Upper lobe of left lung (tissue), 6 donors: ENCODE measurements around the gene ACTN4. TPM values are rescaled to one million over a fixed set of nuclear protein-coding genes. Genes with fewer than 3 reads are reported as not detected.
A peak's percentile ranks its signal among the peaks of the same experiment; 100 is the strongest.

Source experiments
- ATAC-seq, 2 donors: fragments of 200-7000 bp; cut with Tn5 transposase; one replicate each; pipeline ENCODE4 v1.9.1; 2022; ENCODE audit warnings: mild to moderate bottlenecking in 2 of 2, moderate library complexity in 2 of 2; ENCODE audit not compliant: low FRiP score in 2 of 2
- DNase-seq, 2 donors: peaks; one replicate each; pipeline ENCODE4 v3.0.0-alpha.2; 2019 to 2020
- H3K27ac ChIP-seq, 4 donors: fragments of 200-600 bp; sonication (generic); one replicate each; pipeline ENCODE4 v1.5.1; 2016 to 2019
- H3K27me3 ChIP-seq, 4 donors: fragments of 200-600 bp; sonication (generic); one replicate each; pipeline ENCODE4 v1.5.1; 2017 to 2019
- H3K36me3 ChIP-seq, 4 donors: fragments of 200-600 bp; sonication (generic); one replicate each; pipeline ENCODE4 v1.5.1; 2016 to 2019
- H3K4me1 ChIP-seq, 4 donors: fragments of 200-600 bp; sonication (generic); one replicate each; pipeline ENCODE4 v1.5.1; 2018 to 2019
- H3K4me3 ChIP-seq, 4 donors: fragments of 200-600 bp; sonication (generic); one replicate each; pipeline ENCODE4 v1.5.1; 2017 to 2019; ENCODE audit warnings: mild to moderate bottlenecking in 2 of 4, moderate library complexity in 1 of 4
- H3K9me3 ChIP-seq, 4 donors: fragments of 200-600 bp; sonication (generic); one replicate each; pipeline ENCODE4 v1.5.1; 2018 to 2019
- CTCF ChIP-seq, 6 experiments: fragments of 450-650 bp in 4 of 6; fragments of 200-600 bp in 2 of 6; sonication (generic) in 2 of 6; IDR thresholded peaks; one replicate each; pipeline ENCODE4 v1.5.1; 2016 to 2019; ENCODE audit warnings: antibody characterized with exemption in 6 of 6
- EP300 ChIP-seq, 4 donors: sonication (generic); formaldehyde crosslinking; IDR thresholded peaks; one replicate each; pipeline ENCODE4 v1.5.1; 2017; ENCODE audit warnings: antibody characterized with exemption in 4 of 4, control low read depth in 2 of 4
- POLR2A ChIP-seq, 4 donors: fragments of 450-650 bp; IDR thresholded peaks; one replicate each; pipeline ENCODE4 v1.5.1; 2016 to 2017; ENCODE audit warnings: antibody characterized with exemption in 4 of 4, mild to moderate bottlenecking in 2 of 4
- POLR2AphosphoS5 ChIP-seq, 2 donors: sonication (generic); formaldehyde crosslinking; IDR thresholded peaks; one replicate each; pipeline ENCODE4 v1.5.1; 2017; ENCODE audit warnings: antibody characterized with exemption in 2 of 2
- WGBS, 2 donors: methylation state at CpG; one replicate each; pipeline ENCODE4 v1.1.5; 2017 to 2018; 5-methylcytosine and 5-hydroxymethylcytosine counted together
- total RNA-seq, 6 donors: library from RNA; depleted of rRNA in 4 of 6; stranded (reverse); fragments of >200 nt in 4 of 6; gene quantifications; one replicate each; pipeline versions ENCODE4 v1.1.0 to v1.2.1, GENCODE V29; 2016 to 2021
- donor health status: DM: no; HTN: no; CAD: no; lungs with moderate emphysema.
- donor health status: DM: no; HTN: yes; CAD: no; lungs with severe emphysema.

Gene ACTN4
- total RNA-seq, 6 donors from 2014 or later: 162 to 636 (median 512) TPM

DNA sequence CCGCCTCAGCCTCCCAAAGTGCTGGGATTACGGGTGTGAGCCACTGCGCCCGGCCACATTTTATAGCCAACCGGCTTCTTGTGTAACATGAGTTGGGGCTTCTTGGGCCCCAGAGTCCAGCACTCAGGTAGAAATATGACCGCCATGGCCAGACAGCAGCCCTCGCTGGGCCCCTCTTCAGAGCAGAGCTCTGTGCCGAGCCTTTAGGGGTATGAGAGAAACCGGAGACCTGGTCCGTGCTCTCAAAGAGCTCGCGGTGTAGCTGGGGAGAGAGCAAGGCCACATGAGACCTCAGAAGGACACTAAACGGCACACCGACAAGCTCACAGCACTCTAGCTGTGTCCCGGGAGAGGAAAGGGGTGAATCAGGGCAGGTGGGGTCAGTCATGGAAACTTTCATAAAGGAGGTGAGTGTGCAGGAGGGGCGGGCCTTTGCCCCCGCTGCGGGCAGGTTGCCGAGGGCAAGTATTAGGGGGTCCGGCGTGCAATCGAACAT is 15.8 kb downstream of the ACTN4 start:
- H3K27ac ChIP-seq: peak overlapping the region; percentile 87 to 97 (median 94)
- peaks cover 96 to 100% (median 98%) of the 10 kb centered on the region in 4 donors for H3K4me1 ChIP-seq
- DNase-seq (no peak), ATAC-seq (no peak)
- 74 to 77% methylated on average over 16 to 20 of the region's 22 CpGs for WGBS, 2 donors
- TF ChIP-seq POLR2AphosphoS5 (IDR thresholded peaks at IDR 0.05): no peak
- TF ChIP-seq CTCF (IDR thresholded peaks at IDR 0.05): no peak
- TF ChIP-seq POLR2A (IDR thresholded peaks at IDR 0.05): no peak
- TF ChIP-seq EP300 (IDR thresholded peaks at IDR 0.05): no peak
- no peaks in the 10 kb centered on the region for H3K27me3 ChIP-seq
- H3K9me3 ChIP-seq: no peaks in the 10 kb centered on the region
- no peak overlapping the region for H3K4me3 ChIP-seq
- H3K36me3 ChIP-seq: peaks cover 0 to 9% (median 0%) of the 10 kb centered on the region in 4 donors

GRCh38 chr19:38663957-38664502 is 16.6 kb downstream of the ACTN4 start:
- 29 to 43% methylated on average over 8 to 19 of the region's 19 CpGs for WGBS, 2 donors
- ATAC-seq (peak in 1 of 2 donors; percentile 9), DNase-seq (peak; percentile 57 to 70)
- H3K9me3 ChIP-seq: no peaks in the 10 kb centered on the region
- H3K27ac ChIP-seq: peak overlapping the region; percentile 87 to 97 (median 94)
- peaks cover 0 to 9% (median 0%) of the 10 kb centered on the region in 4 donors for H3K36me3 ChIP-seq
- TF ChIP-seq CTCF (IDR thresholded peaks at IDR 0.05) (no peak), EP300 (IDR thresholded peaks at IDR 0.05) (peak in 2 of 4 donors; percentile 26 to 64), POLR2AphosphoS5 (IDR thresholded peaks at IDR 0.05) (peak; percentile 59 to 67), POLR2A (IDR thresholded peaks at IDR 0.05) (no peak)
- no peaks in the 10 kb centered on the region for H3K27me3 ChIP-seq
- no peak overlapping the region for H3K4me3 ChIP-seq
- H3K4me1 ChIP-seq: peaks cover 98 to 100% (median 100%) of the 10 kb centered on the region in 4 donors

- ATAC-seq: no peak
- Histone ChIP-seq H3K4me3 (peak overlapping the region in 1 of 4 donors; percentile 1), H3K27me3 (no peaks in the 10 kb centered on the region)
Measured at GRCh38 chr19:38664503-38665211, 17.2 kb downstream of the ACTN4 start.

GRCh38 chr19:38665219-38665931 is 17.9 kb downstream of the ACTN4 start:
- peaks cover 0 to 9% (median 0%) of the 10 kb centered on the region in 4 donors for H3K36me3 ChIP-seq
- no peaks in the 10 kb centered on the region for H3K9me3 ChIP-seq
- TF ChIP-seq EP300 (IDR thresholded peaks at IDR 0.05) (no peak), POLR2A (IDR thresholded peaks at IDR 0.05) (no peak), CTCF (IDR thresholded peaks at IDR 0.05) (no peak), POLR2AphosphoS5 (IDR thresholded peaks at IDR 0.05) (no peak)
- peak overlapping the region in 1 of 4 donors; percentile 1 for H3K4me3 ChIP-seq
- H3K27me3 ChIP-seq: no peaks in the 10 kb centered on the region
- H3K27ac ChIP-seq: peak overlapping the region; percentile 87 to 97 (median 94)
- peaks cover 99 to 100% (median 100%) of the 10 kb centered on the region in 4 donors for H3K4me1 ChIP-seq
- DNase-seq (no peak), ATAC-seq (no peak)
- WGBS, 2 donors: 51 to 59% methylated on average over 9 to 13 of the region's 13 CpGs

More at GRCh38 chr19:38664503-38665211, 17.2 kb downstream of the ACTN4 start:
- Histone ChIP-seq H3K27ac (peak overlapping the region; percentile 87 to 97 (median 94)), H3K4me1 (peaks cover 98 to 100% (median 100%) of the 10 kb centered on the region in 4 donors), H3K9me3 (no peaks in the 10 kb centered on the region), H3K36me3 (peaks cover 0 to 9% (median 0%) of the 10 kb centered on the region in 4 donors)
- no peak for DNase-seq
- TF ChIP-seq CTCF (IDR thresholded peaks at IDR 0.05): no peak
- TF ChIP-seq POLR2A (IDR thresholded peaks at IDR 0.05): no peak
- 32 to 37% methylated on average over 4 to 7 of the region's 7 CpGs for WGBS, 2 donors
